GM18520 (cell line): ENCODE measurements around the gene CLDN11.

ENCODE experiments used
- ATAC-seq: cut with Tn5 transposase; IDR thresholded peaks from one replicate; pipeline ENCODE4 v1.9.1; 2021; ENCODE audit not compliant: unreplicated experiment

The CLDN11 gene

DNA sequence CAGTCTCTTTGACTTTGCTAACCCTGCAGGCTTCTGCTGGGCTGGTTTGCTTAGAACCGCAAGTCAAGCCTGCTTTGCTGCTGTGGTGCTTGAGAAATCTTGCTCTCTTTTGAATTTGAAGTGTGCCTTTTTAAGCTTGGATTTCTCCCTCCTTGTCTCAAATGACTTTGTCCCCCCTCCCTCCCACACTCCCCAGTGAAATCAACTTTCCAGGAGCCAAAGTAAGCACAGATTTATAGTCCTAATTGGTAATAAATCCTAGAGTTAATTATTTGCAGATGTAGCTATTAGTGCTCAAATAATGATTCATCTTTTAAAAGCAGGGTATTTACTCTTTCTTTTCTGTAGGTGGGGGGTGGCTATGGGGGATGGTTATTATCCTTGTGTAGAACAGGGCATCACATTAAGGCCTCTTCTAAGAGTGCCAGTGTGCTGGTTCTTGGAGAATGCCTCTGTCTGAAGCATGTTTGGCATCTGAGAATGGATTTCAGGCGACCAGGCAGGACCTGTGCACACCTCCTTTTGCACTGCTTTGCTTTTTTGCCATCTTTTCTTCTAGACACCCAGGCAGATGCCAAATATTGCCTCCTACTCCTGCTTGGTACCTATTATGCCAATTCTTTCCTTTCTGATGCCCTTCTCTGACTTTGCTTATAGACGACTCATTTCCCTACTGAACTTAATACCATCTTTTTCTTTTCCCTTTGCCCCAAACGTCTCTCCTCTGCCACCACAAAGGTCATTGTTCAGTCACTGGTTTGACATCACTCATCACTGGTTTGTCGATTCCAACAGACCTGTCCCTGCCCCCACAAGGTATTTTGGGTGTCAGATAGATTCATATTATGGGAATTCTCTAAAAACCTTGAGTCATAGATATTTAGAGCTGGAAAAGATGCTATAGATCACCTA lies 50.7 kb downstream of the CLDN11 start:
- no peak for ATAC-seq

DNA sequence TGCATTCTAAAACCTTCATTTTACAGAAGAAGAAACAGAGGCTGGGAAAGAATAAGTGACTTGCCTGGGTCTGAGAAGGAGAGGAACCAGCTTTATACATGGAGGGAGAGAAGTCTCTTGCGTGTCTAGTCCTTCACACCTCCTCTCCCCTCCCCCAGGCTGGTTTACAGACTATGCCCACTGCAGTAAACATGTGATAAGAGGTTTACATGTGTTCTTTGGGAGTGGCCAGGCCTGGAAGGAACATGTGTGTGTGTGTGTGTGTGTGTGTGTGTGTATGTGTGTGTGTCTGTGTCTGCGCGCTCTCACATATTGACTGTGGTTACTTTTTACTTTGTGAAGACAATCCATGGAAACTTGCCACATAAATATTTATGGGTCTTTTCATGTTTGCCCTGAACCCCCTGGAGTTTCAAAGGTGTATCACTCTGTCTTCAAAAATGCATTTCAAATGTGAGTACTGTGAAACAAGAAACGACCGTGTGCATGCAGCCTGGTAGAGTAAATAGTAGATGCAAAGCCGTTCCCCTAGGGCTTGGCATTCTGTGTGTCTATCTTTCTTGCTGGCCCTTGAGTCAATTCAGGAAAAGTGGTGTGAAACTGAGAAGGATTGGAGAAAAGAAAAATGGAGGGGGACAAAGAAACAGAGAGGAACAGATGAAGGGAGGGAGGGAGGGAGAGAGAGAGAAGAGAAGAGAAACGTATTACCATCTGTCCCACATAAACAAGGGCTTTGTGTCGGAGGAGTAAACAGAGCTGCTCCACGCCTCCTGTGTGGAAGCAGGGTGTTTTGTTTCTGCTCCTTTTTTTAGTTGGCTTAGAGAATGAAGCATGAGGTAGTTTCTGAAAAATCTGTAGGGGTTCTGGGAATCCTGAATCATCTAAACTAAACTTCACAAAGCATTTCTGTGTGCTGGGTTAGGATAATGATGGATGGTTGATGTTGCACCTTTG lies 51.7 kb downstream of the CLDN11 start:
- no peak for ATAC-seq

DNA sequence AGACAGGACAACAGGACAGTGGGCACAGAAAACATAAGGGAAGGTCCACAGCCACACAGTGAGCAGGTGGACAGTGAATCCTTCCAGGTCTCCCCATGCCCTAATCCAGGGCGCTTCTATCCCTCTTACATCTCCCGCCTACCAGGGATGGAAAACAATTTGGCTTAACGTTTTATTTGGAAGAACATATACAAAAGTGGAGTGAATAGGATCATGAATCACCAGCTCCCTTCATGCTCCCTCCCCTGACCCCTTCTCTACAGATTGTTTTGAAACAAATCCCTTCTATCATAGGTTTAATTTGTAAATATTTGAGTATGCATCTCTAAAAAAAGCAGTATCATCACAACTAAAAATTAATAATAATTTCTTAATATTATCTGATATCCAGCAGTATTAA lies 52.5 kb downstream of the CLDN11 start:
- ATAC-seq, result no peak

DNA sequence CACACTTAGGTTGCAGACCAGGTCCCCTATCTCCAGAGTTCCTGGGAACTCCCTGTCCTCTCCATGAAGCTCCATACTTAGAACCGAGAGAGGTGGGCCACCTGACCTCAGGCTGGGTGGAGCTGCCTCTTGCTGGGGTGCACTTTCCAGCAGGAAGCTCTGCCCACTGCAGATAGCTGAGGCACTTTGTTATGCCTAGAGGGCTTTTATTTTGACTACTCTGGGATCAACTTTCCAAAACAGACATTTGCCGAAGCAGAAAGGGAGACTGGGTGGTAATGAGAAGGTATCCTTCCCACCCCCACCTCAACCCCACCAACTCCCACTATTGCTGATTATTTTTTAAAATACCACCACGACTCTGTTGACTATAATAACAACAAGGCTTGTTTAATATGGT lies 54.7 kb downstream of the CLDN11 start:
- ATAC-seq, result no peak

DNA sequence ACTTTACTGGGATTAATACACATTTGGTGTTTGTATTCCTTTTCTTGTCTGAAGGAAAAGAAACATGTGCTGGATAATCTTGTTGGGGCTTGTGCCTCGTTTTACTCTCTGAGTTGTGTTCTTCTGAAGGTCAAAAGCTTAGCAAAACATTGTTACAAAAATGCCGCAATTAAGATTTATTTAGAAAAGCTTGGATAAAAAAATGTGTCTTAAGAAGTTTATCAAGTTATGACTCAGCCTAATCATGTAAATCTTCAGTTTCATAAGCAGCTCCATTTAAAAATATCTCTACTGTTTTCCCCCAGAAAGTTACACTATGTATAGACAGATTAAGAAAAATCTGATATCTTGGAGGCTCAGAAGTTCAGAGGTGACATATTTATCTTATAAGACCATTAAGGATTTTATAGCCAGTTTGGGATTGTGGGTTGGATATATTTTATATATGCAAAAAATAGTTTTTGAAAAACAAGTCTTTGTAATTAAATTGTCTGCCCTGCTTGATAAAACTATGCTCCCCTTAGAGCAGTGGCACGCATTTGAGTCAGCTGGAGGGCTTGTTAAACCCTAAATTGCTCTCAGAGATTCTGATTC lies 56.5 kb downstream of the CLDN11 start:
- no peak for ATAC-seq

DNA sequence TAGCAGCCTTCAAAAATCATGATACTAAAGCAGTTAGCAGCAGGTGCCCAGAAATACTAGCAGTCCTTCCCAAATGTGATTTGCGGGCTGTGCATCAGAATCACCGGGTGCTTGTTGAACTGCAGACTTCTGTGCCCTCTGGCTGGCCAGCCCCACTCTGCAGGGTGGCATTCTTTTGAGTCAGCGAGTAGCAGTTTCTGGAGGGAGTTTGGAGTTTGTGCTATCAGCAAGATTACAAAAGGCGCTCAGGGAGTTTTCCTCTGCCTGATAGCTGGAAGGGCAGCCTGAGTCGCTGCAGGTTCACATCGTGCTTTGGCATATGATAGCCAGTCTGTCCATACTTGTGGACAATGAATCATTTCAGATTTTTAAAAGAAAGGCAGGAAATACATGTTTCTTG lies 57.6 kb downstream of the CLDN11 start:
- ATAC-seq, result no peak

DNA sequence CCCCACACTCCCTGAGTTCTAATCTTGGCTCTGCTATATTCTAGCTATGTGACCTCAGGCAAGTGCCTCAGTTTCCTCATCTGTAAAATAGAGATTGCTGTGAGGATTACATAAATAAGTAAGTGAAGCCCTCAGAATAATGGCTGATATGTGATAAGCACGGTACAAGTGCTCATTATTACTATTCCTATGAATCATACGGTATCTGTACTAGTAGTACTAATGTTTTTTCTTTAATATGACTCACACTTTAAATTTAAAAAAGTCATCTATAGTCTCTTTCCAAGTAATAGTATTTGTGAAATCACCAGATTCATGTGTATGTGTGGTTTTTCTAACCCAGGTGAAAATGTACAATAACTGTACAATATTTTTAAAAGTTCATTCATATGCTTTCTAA lies 58.7 kb downstream of the CLDN11 start:
- ATAC-seq, result no peak

DNA sequence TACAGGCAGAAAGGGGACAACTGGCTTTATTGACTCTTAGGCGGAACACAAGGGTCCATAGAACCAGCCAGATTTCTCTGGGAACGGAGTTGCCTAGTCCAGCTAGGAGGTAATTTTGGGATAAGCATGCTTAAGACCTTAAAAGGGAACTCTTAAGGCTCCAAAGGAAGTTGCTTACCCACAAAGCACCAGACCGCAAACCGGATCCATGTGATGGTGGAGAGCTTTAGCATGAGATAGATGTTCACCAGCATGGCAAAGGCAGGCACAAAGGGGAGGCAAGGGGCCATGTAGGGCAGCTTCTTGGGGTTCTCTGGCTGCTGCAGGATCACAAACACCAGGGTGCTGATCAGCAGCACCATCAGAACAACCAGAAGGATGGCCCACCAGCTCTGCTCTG lies 61.4 kb downstream of the CLDN11 start:
- no peak for ATAC-seq

DNA sequence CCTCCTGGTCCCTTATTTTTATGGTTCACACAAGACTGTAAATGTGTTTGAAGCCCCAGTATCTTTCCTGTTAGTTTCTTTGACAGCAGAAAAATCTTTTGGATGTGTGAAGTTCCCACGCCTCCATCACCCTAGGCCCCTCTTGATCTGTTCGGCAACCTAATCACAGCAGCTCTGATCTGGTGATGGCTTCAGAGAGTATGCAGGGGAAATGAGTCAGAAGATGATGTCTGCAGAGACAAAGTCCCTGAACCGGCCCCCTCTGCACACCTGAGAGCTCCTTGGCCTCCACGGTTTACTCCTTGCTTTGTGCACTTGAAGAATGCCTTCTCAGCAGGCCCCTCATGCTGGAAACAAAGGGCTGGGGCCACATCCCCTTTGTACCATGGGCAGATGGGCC lies 63.5 kb downstream of the CLDN11 start:
- no peak for ATAC-seq

DNA sequence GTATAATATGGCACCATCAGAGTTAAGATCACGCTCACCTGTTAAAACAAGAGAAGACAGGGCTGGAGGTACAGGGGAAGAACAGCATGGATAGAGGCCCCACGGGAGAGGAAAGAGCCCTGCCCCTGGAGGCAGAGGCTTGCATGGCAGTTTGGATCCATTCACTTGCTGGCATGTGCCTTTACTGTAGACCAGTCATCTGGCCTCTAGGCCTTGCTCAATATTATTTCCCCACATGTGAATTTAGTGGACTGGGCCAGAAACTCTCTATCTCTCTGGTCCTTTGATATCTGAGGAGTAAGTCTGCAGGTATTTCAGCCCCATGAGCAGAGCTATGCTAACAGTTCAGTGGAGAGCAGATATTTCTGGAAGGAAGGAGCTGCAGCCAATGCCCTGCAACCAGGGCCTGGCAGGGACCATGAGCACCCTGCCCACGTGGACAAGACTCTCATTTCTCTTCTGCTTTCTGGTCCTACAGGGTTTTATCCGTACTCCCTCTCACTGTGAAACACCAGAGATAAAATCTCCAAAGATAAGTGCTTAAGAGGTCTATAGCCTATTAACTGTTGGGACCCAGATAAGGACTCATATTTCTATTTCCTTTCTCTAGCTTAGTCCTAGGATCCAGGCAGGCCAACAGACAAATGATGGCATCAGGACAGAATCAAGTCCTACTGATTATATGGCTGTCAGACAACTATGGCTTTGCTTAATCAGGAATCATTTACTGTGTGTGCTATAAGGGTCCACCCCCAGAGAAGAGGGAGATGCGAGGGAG lies 65.0 kb downstream of the CLDN11 start:
- ATAC-seq, result no peak
